Activated naive CD4-positive, alpha-beta T cell treated with anti-CD3 and anti-CD28 coated beads for 36 hours (primary cell): Measurements from ENCODE around the gene DCAKD. TPM values are rescaled to one million over a fixed set of nuclear protein-coding genes. Genes with fewer than 3 reads are reported as not detected.
A peak's percentile ranks its signal among the peaks of the same experiment; 100 is the strongest.

Experiments used
- CTCF ChIA-PET: fragments of 350-600 bp; sonication (Branson Sonifier 250); formaldehyde crosslinking; loops from one replicate; lab custom pipeline; 2021; ENCODE audit warnings: antibody characterized with exemption; lab: Charles Lee
- DNase-seq: peaks from one replicate; pipeline ENCODE4 v3.0.0-alpha.2; 2020
- H3K27ac Mint-ChIP-seq: one replicate; pipeline ENCODE4 v1.8.0; 2021; ENCODE audit warnings: mild to moderate bottlenecking, mixed read lengths
- H3K27me3 Mint-ChIP-seq: one replicate; pipeline ENCODE4 v1.8.0; 2021; ENCODE audit warnings: low read depth, mixed read lengths
- H3K36me3 Mint-ChIP-seq: one replicate; pipeline ENCODE4 v1.8.0; 2021; ENCODE audit warnings: low read depth, mixed read lengths
- H3K4me1 Mint-ChIP-seq: one replicate; pipeline ENCODE4 v1.8.0; 2021; ENCODE audit warnings: low read depth, mixed read lengths
- H3K4me3 Mint-ChIP-seq: one replicate; pipeline ENCODE4 v1.8.0; 2021; ENCODE audit warnings: mild to moderate bottlenecking, moderate library complexity, mixed read lengths
- H3K9me3 Mint-ChIP-seq: one replicate; pipeline ENCODE4 v1.8.0; 2021; ENCODE audit warnings: mixed read lengths
- intact Hi-C: fragments of 100-400 bp; cut with micrococcal nuclease; formaldehyde crosslinking; loops from one replicate; pipeline ENCODE4 v1.15.1; 2023
- total RNA-seq, 2 experiments: library from RNA; stranded (reverse); gene quantifications; one replicate each; pipeline ENCODE4 v1.2.3, GENCODE V29; 2021

DCAKD gene
- total RNA-seq, 2 experiments from 2014 or later: 38.1 to 38.9 TPM

- Mint-ChIP-seq H3K36me3 (peaks cover 3% of the 10 kb centered on the region), H3K27me3 (peaks cover 32% of the 10 kb centered on the region), H3K4me3 (no peak overlapping the region), H3K4me1 (peaks cover 16% of the 10 kb centered on the region), H3K9me3 (no peaks in the 10 kb centered on the region), H3K27ac (no peak overlapping the region)
- intact Hi-C loops: loop anchor here (1.0 to 5.0 kb wide), 3 partner anchors 77 to 125 kb away; partner anchors contain the start of gene EFTUD2
- CTCF ChIA-PET: interaction anchor here (0.6 to 5.2 kb wide), 17 partner anchors 10 to 258 kb away, joined by 3 to 60 read pairs (median 4); no protein-coding TSS in a partner anchor
- no peak for DNase-seq
Observed at GRCh38 chr17:45022288-45022648, 29.2 kb downstream of the DCAKD start.

GRCh38 chr17:45021607-45022287 is 29.7 kb downstream of the DCAKD start:
- DNase-seq: peak; percentile 61
- peaks cover 16% of the 10 kb centered on the region for H3K4me1 Mint-ChIP-seq
- CTCF ChIA-PET: interaction anchor here (0.6 to 5.2 kb wide), 23 partner anchors 9 to 499 kb away, joined by 3 to 60 read pairs (median 4); partner anchors contain the start of gene EFTUD2
- H3K4me3 Mint-ChIP-seq: no peak overlapping the region
- no peaks in the 10 kb centered on the region for H3K9me3 Mint-ChIP-seq
- no peak overlapping the region for H3K27ac Mint-ChIP-seq
- H3K36me3 Mint-ChIP-seq: peaks cover 3% of the 10 kb centered on the region
- intact Hi-C loops: loop anchor here (1.0 to 5.0 kb wide), 4 partner anchors 77 to 246 kb away; partner anchors contain the start of gene EFTUD2
- H3K27me3 Mint-ChIP-seq: peaks cover 34% of the 10 kb centered on the region

- CTCF ChIA-PET: interaction anchor here (0.5 to 5.2 kb wide), 22 partner anchors 11 to 246 kb away, joined by 3 to 60 read pairs (median 5); partner anchors contain the start of genes ACBD4 and EFTUD2
- Mint-ChIP-seq H3K36me3 (no peaks in the 10 kb centered on the region), H3K27ac (no peak overlapping the region), H3K9me3 (no peaks in the 10 kb centered on the region), H3K4me1 (peaks cover 16% of the 10 kb centered on the region), H3K4me3 (no peak overlapping the region), H3K27me3 (peaks cover 38% of the 10 kb centered on the region)
- intact Hi-C loops: loop anchor here (1.0 to 5.0 kb wide), 2 partner anchors 123 to 245 kb away; partner anchors contain the start of gene EFTUD2
- DNase-seq: no peak
Observed at GRCh38 chr17:45020354-45021138, 30.9 kb downstream of the DCAKD start.

GRCh38 chr17:45018848-45019711 is 32.4 kb downstream of the DCAKD start:
- H3K4me1 Mint-ChIP-seq: peaks cover 16% of the 10 kb centered on the region
- peaks cover 38% of the 10 kb centered on the region for H3K27me3 Mint-ChIP-seq
- intact Hi-C loops: loop anchor here (1.0 to 2.0 kb wide), 2 partner anchors 50 to 72 kb away; partner anchors contain the start of genes C1QL1 and KIF18B
- DNase-seq: peak; percentile 38
- peak overlapping the region; percentile 82 for H3K4me3 Mint-ChIP-seq
- no peaks in the 10 kb centered on the region for H3K36me3 Mint-ChIP-seq
- H3K27ac Mint-ChIP-seq: no peak overlapping the region
- CTCF ChIA-PET: interaction anchor here (0.7 to 5.2 kb wide), 10 partner anchors 25 to 244 kb away, joined by 3 to 60 read pairs (median 5); partner anchors contain the start of gene ACBD4
- no peaks in the 10 kb centered on the region for H3K9me3 Mint-ChIP-seq

- Mint-ChIP-seq H3K27me3 (peaks cover 38% of the 10 kb centered on the region), H3K4me1 (peaks cover 16% of the 10 kb centered on the region), H3K9me3 (no peaks in the 10 kb centered on the region), H3K27ac (no peak overlapping the region), H3K4me3 (peak overlapping the region; percentile 82), H3K36me3 (no peaks in the 10 kb centered on the region)
- intact Hi-C loops: loop anchor here (2.0 kb wide), 1 partner anchor 50 kb away; the partner anchor contains the start of gene C1QL1
- DNase-seq: no peak
- CTCF ChIA-PET: interaction anchor here (1.8 to 5.2 kb wide), 3 partner anchors 98 to 117 kb away, joined by 6 to 60 read pairs (median 32); partner anchors contain the start of gene ACBD4
Observed at GRCh38 chr17:45018514-45018847, 33.0 kb downstream of the DCAKD start.

- Mint-ChIP-seq H3K4me3 (no peak overlapping the region), H3K36me3 (no peaks in the 10 kb centered on the region), H3K27ac (no peak overlapping the region), H3K27me3 (peaks cover 38% of the 10 kb centered on the region), H3K4me1 (peaks cover 16% of the 10 kb centered on the region), H3K9me3 (no peaks in the 10 kb centered on the region)
- intact Hi-C loops: no loop called here
- CTCF ChIA-PET: interaction anchor here (0.7 kb wide), 1 partner anchor 409 kb away, joined by 4 read pairs; no protein-coding TSS in a partner anchor
- no peak for DNase-seq
Observed at GRCh38 chr17:45016823-45017222, 34.6 kb downstream of the DCAKD start.

DNA sequence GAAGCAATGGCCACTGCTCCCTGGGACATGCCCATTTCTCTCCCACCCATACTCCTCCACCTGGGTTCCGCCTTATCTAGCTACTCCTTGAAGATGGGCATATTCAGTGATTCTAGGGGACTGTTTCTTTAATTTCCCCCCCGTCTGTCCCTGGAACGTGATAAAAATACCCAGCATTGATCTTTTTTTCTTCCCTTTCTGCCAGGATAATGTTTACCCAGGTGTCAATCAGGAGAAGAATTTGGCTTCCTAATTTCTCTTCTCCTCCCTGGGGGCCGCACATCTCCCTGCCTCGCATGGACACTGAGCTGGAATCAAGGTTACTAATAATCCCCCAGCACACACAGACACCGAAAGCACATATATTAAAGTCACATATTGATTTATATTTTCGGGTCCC is 35.2 kb downstream of the DCAKD start:
- Mint-ChIP-seq H3K36me3 (no peaks in the 10 kb centered on the region), H3K27me3 (peaks cover 36% of the 10 kb centered on the region), H3K4me3 (no peak overlapping the region), H3K9me3 (no peaks in the 10 kb centered on the region), H3K4me1 (peaks cover 14% of the 10 kb centered on the region), H3K27ac (no peak overlapping the region)
- intact Hi-C loops: no loop called here
- CTCF ChIA-PET: no interaction called here
- no peak for DNase-seq

GRCh38 chr17:45013021-45013997 is 38.1 kb downstream of the DCAKD start:
- no peak overlapping the region for H3K27ac Mint-ChIP-seq

GRCh38 chr17:45011767-45012166 is 39.7 kb downstream of the DCAKD start:
- H3K27me3 Mint-ChIP-seq: peaks cover 15% of the 10 kb centered on the region
- CTCF ChIA-PET: no interaction called here
- H3K27ac Mint-ChIP-seq: no peak overlapping the region
- no peak overlapping the region for H3K4me3 Mint-ChIP-seq
- intact Hi-C loops: no loop called here
- H3K9me3 Mint-ChIP-seq: no peaks in the 10 kb centered on the region
- no peak for DNase-seq
- H3K4me1 Mint-ChIP-seq: no peaks in the 10 kb centered on the region
- no peaks in the 10 kb centered on the region for H3K36me3 Mint-ChIP-seq

More at GRCh38 chr17:45013021-45013997, 38.1 kb downstream of the DCAKD start:
- Mint-ChIP-seq H3K4me1 (peaks cover under 1% of the 10 kb centered on the region), H3K36me3 (no peaks in the 10 kb centered on the region), H3K4me3 (no peak overlapping the region), H3K27me3 (peaks cover 15% of the 10 kb centered on the region), H3K9me3 (no peaks in the 10 kb centered on the region)
- CTCF ChIA-PET: interaction anchor here (1.3 kb wide), 2 partner anchors 9 to 93 kb away, joined by 3 read pairs; no protein-coding TSS in a partner anchor
- no peak for DNase-seq
- intact Hi-C loops: no loop called here

DNA sequence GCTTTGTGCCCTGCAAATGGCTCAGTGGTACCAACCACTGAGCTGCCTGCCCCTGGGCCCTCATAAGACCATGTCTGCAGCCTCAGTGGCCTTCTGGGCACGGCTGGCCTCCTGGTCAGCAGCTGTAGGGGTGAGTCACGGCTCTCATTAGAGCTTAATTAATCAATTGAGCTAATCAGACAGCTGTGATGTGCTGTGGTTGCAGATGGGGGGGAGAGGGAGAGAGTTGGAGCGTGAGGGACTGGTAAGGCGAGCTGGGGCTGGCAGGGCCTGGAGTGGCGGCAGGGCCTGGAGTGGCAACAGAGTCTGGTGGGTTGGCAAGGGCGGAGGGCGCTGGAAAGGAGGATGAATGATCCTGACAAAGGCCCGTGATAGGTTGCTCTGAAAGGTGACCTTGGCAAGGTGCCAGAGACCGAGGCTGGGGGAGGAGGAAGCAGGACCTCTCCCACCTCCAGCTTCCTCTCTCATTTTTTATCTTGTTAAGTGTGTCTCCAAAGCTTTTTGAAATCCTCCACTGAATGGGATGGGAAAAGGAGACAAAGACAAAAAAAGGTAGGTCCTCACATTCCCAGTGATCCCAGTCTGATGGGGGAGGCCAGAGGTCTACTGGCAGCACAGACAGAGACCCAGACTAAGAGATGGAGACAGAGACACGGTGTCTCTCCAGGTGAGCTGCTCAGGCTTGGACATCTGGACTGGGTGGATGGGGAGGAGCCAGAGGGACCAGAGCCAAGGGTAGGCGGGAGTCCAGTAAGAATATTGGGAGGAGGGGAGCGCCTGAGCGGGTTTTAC is 41.6 kb downstream of the DCAKD start:
- Mint-ChIP-seq H3K4me3 (no peak overlapping the region), H3K9me3 (no peaks in the 10 kb centered on the region), H3K4me1 (no peaks in the 10 kb centered on the region), H3K27me3 (peaks cover 10% of the 10 kb centered on the region), H3K36me3 (no peaks in the 10 kb centered on the region), H3K27ac (no peak overlapping the region)
- DNase-seq: no peak
- CTCF ChIA-PET: interaction anchor here (0.5 to 1.9 kb wide), 4 partner anchors 12 to 92 kb away, joined by 3 to 5 read pairs (median 4); no protein-coding TSS in a partner anchor
- intact Hi-C loops: no loop called here
